NCI-H748 (cell line): ENCODE results near the gene SLIT3.

ENCODE experiments used
- DNase-seq: peaks from one replicate; lab custom pipeline; 2025; ENCODE audit not compliant: unreplicated experiment; lab: John Stamatoyannopoulos, UW

Gene SLIT3

DNA sequence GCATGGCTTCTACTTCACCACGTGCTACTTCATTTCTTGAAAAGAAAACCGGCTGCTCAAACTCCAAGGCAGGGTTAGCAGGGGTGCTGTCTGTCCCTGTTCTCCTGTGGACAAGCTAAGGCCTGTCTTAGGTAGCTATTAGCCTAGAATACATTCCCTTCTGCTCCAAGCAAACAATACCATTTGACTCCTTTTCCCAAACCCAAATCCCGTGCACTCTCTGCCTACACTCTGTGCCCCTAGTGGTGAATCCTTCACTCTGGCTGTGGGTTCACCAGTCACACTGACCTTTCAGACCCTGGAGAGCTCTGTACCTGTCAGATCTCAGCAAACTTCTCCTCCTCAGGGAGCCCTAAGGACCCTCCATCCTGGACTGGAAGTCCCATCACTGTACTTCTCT, 211.6 kb downstream of the SLIT3 start:
- no peak for DNase-seq

- no peak for DNase-seq
These were observed 212.8 kb downstream of the SLIT3 start for GRCh38 chr5:169088028-169088725.

GRCh38 chr5:169085636-169086035, 215.3 kb downstream of the SLIT3 start:
- DNase-seq = no peak

DNA sequence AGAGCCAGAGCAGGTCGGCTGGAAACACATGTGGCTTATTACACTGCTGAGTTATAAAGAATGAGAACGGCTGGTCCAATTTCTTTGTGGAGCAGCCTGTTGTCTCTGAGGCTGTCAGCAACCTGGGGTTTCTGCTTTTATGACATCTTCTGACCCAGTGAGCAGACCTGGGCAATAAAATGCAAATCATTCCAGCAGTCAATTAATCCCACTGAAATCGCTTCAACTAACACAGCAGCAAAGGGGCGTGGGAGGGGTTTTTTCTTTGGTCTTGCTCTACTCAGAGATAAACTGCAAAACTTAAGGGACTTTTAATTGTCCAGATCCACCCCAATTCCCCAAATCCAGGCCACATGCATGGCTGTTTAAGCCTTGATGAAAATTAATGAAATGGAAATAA, 215.7 kb downstream of the SLIT3 start:
- DNase-seq = no peak

DNA sequence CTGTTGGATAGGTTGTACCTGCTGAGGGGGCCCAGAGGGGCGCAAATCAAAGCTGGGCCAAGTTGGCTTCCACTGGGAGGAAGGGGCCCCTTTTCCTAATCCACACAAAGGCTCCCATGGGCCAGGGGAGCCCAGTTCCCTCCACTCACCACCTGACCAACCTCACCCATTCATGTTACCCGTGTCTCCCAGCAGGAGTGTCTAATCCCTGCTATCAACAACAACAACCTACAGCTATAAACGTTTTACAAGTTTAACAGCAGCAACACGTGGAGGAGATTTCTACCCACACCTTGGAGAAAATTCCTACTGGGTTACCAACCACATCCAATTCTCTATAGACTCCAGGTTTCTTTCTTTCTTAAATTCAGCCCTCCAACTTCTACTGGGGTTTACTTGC, 216.2 kb downstream of the SLIT3 start:
- DNase-seq = no peak

DNA sequence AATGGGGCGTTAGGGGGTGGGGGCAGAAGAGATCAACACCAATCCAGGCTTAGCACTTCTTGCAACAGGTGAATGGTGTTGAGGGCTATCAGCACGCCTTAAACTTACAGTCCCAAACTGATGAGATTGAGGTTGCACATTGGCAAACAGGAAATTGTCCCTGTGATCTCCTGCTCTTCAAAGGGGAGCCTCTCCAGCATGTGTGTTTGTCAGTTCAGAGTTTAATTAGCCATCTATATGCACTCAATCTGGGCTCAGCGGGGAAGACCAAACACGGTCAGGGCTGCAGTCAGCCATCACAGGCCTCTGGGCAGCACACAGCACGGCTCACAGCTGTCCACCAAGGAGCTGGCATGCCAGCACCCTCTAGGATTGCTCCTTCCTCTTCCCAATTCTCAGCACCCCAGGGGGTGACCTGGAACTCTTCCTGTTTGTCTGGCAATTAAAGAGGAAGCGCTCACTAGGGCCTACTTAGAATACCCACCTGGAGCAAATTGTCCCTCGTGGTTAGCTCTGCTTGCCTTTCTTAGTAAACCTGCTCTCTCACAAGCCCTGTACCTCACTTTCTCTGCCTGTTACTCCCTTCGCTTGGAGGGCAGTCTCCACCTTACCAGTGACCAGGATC, 217.4 kb downstream of the SLIT3 start:
- peak; percentile 46 for DNase-seq

DNA sequence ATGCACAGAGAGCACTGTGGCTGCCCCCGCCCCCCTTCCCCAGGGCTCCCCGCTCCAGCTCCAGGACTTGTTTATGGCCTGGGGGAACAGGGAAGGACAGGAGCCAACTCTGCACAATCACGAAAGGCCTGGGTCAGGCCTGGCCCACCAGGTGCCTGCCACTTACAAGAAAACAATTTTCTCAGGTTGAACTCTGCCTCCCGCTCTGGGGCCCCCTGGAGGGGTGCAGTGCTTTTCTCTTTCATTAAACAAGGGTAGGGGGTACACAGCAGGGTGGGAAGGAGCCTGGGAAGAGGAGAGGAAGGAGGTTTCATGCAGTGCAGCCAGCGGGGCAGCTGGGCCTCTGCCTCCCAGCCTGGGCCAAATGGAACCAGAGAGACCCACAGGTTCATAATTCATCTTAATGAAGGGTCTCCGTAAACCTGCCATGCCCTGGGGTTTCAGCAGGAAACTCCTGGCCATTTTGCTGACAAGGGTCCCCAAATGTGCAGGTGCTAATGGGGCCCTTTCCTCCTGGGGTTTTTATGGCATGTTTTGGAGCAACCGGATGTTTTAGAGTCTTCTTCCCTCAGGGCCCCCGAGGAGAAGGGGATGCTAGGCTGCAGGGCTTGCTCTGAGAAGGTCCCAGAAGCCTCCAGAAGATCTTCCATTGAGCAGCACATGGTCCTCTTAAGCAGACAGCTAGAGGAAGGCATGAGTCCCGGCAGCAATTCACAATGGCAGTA, 219.8 kb downstream of the SLIT3 start:
- DNase-seq = no peak

- no peak for DNase-seq
These were observed 220.5 kb downstream of the SLIT3 start for GRCh38 chr5:169080448-169080911.

- no peak for DNase-seq
These were observed 221.2 kb downstream of the SLIT3 start for GRCh38 chr5:169079697-169080096.

- no peak for DNase-seq
These were observed 226.1 kb downstream of the SLIT3 start for GRCh38 chr5:169074839-169075238.

GRCh38 chr5:169072233-169072632, 228.7 kb downstream of the SLIT3 start:
- DNase-seq = no peak

GRCh38 chr5:169070413-169070812, 230.5 kb downstream of the SLIT3 start:
- DNase-seq = no peak

DNA sequence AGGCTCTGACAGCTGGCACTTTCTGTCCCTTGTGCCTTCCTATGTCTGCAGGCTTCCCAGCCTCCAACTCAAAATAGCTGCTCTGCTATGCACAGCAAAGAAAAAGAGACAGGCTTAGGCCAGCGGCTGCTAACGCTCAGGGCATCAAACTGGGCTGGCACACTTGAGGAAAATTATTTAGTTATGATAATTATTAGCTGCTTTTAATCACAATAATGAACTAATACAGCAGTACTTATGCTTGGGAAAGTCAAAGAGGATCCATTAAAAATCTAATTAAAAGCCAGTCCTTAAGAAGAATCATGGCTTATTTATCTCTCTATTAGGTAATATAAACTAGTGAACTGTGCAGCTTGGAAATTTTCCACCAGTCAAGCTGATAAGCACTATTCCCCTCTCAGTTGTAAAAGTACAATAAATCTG, 233.2 kb downstream of the SLIT3 start:
- no peak for DNase-seq

DNA sequence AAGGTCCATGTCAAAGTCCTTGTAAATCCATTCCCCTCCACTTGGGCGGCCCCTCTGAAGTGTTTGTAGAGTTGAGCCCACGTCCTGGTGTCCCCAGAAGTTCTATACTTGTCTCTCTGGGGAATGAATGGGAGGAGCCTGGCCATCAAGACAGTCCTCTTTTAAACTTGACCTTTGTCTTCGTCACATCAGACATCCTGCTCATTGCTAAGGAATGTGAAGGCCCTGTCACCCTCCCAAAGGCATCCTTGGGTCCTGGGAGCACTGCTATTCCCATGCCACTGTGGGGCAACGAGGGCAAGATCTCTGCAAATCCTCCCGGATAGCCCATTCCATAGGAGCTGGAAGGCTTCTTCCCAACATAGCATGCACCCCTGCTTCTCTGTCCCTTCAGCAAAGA, 235.5 kb downstream of the SLIT3 start:
- no peak for DNase-seq

DNA sequence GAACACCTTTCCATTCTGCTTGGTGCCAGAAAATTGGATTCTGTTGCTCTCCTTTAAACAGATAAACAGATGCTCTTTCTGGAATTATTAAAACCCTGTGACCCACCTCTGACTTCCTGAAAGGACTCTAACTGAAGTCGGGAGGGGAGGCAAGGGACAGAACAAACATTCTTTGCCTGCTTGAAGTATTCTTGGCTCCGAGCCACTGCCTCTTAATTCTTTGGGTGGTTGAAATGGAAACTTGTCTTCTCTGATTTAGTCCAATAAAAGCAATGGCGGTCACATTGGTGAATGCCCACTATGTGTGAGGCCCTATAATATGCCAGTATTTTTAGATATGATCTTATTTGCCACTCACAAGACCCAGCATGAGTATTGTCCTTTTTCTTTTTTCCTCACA, 236.8 kb downstream of the SLIT3 start:
- no peak for DNase-seq

- no peak for DNase-seq
These were observed 237.5 kb downstream of the SLIT3 start for GRCh38 chr5:169063316-169063953.

GRCh38 chr5:169062690-169063089, 238.2 kb downstream of the SLIT3 start:
- DNase-seq = no peak

GRCh38 chr5:169054506-169054905, 246.4 kb downstream of the SLIT3 start:
- DNase-seq = no peak

GRCh38 chr5:169052207-169052606, 248.7 kb downstream of the SLIT3 start:
- no peak for DNase-seq

GRCh38 chr5:169051351-169051750, 249.6 kb downstream of the SLIT3 start:
- no peak for DNase-seq

DNA sequence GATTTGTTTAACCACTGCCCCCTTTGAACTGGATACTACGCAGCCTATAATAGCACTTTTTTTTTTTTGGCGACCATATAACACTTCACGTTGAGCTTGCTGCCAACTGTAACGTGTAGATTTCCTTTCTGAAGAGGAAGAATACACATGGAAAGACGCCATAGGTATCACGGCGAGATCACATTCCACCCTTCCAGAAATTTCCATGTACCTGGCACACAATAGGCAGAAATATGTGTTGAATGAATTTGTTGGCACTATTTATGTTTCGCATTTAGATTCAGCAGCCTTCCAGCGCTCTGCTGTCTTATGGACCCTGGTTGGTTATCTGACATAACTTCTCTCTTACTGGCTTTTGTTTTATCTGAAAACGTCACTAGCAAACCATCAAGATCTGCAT, 250.3 kb downstream of the SLIT3 start:
- no peak for DNase-seq

DNA sequence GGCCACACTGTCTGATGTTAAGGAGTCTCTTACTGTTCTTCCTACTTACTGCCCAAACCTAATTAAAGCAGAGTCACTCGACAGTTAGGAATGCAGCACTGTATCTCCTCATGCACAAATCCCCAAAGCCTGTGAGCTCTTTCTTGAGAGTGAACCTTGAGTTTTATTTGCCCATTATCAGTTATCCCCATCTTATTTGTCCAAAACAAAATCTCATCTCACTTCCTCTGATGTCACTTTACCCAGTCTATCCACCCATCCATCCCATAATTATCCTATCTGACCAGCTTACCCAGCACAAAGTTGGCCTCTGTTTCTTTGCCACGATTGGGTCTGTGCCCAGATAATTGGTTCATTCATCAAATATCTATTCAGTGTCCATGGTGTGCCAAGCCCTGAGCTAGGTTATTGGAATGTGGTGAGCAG, 250.8 kb downstream of the SLIT3 start:
- DNase-seq = no peak
